Measurements from ENCODE around the gene EHF.

The EHF gene

GRCh38 chr11:34650528-34650927, 29.6 kb downstream of the EHF start:
- no peak for TF ChIP-seq ZNF70 (CRISPR knock-in tag; IDR thresholded peaks at IDR 0.05)
- TF ChIP-seq ESRRG (CRISPR knock-in tag; IDR thresholded peaks at IDR 0.05) = no peak
- TF ChIP-seq ZNF565 (CRISPR knock-in tag; conservative IDR thresholded peaks at IDR 0.05; ENCODE audit: low read depth) = no peak
- TF ChIP-seq ZC3H10 (CRISPR knock-in tag; IDR thresholded peaks at IDR 0.05) = no peak
- no peak for TF ChIP-seq CSDC2 (CRISPR knock-in tag; IDR thresholded peaks at IDR 0.05)
- no peak for TF ChIP-seq CREB5 (CRISPR knock-in tag; IDR thresholded peaks at IDR 0.05; ENCODE audit: low read depth)
- TF ChIP-seq TOX (CRISPR knock-in tag; IDR thresholded peaks at IDR 0.05; ENCODE audit: borderline replicate concordance) = no peak

GRCh38 chr11:34651551-34651950, 30.7 kb downstream of the EHF start:
- TF ChIP-seq CSDC2 (CRISPR knock-in tag; IDR thresholded peaks at IDR 0.05) (no peak), TSHZ2 (CRISPR knock-in tag; IDR thresholded peaks at IDR 0.05) (no peak), ZNF565 (CRISPR knock-in tag; conservative IDR thresholded peaks at IDR 0.05; ENCODE audit: low read depth) (no peak), ZC3H10 (CRISPR knock-in tag; IDR thresholded peaks at IDR 0.05) (no peak), ARNTL (CRISPR knock-in tag; IDR thresholded peaks at IDR 0.05; ENCODE audit: borderline replicate concordance, low read depth) (no peak), PPARA (CRISPR knock-in tag; IDR thresholded peaks at IDR 0.05; ENCODE audit: borderline replicate concordance) (no peak), ISL1 (CRISPR knock-in tag; IDR thresholded peaks at IDR 0.05) (no peak), OSR1 (CRISPR knock-in tag; IDR thresholded peaks at IDR 0.05) (no peak), ZFP30 (CRISPR knock-in tag; IDR thresholded peaks at IDR 0.05) (no peak), ZNF70 (CRISPR knock-in tag; IDR thresholded peaks at IDR 0.05) (no peak), TCF4 (CRISPR knock-in tag; IDR thresholded peaks at IDR 0.05; ENCODE audit: borderline replicate concordance) (no peak)
- no peak for ATAC-seq

More at GRCh38 chr11:34650528-34650927, 29.6 kb downstream of the EHF start:
- no peak for ATAC-seq

GRCh38 chr11:34652191-34652973, 31.5 kb downstream of the EHF start:
- TF ChIP-seq CSDC2 (CRISPR knock-in tag; IDR thresholded peaks at IDR 0.05) (no peak), ESRRG (CRISPR knock-in tag; IDR thresholded peaks at IDR 0.05) (no peak), ZFP3 (CRISPR knock-in tag; IDR thresholded peaks at IDR 0.05) (no peak), TSHZ2 (CRISPR knock-in tag; IDR thresholded peaks at IDR 0.05) (no peak), PATZ1 (CRISPR knock-in tag; IDR thresholded peaks at IDR 0.05; ENCODE audit: borderline replicate concordance) (no peak), ZC3H10 (CRISPR knock-in tag; IDR thresholded peaks at IDR 0.05) (no peak), ZNF8 (CRISPR knock-in tag; IDR thresholded peaks at IDR 0.05) (no peak), BACH2 (CRISPR knock-in tag; IDR thresholded peaks at IDR 0.05; ENCODE audit: borderline replicate concordance) (no peak), ARNTL (CRISPR knock-in tag; IDR thresholded peaks at IDR 0.05; ENCODE audit: borderline replicate concordance, low read depth) (no peak), CREB5 (CRISPR knock-in tag; IDR thresholded peaks at IDR 0.05; ENCODE audit: low read depth) (no peak)
- ATAC-seq = no peak
